ENCODE data around the gene EFCAB14.
A peak's percentile ranks its signal among the peaks of the same experiment; 100 is the strongest.
"Not testable (repeated sequence)": the region's sequence is repeated elsewhere in the genome, so short reads cannot be mapped to it uniquely, and the experiment has no call there.

EFCAB14 gene

GRCh38 chr1:46665983-46666382 lies 52.9 kb downstream of the EFCAB14 start:
- no peak for FAIRE-seq
- DNase-seq (ENCODE audit: insufficient read length, low spot score), result no peak
- no peak for TF ChIP-seq POLR2A (IDR thresholded peaks at IDR 0.05; ENCODE audit: low read depth, low read length)

GRCh38 chr1:46662919-46663318 lies 56.0 kb downstream of the EFCAB14 start:
- not testable (repeated sequence) for FAIRE-seq; DNase-seq (ENCODE audit: insufficient read length, low spot score)

- DNase-seq (ENCODE audit: insufficient read length, low spot score); FAIRE-seq: not testable (repeated sequence)
Observed at GRCh38 chr1:46660116-46660515, 58.8 kb downstream of the EFCAB14 start.

- peak; percentile 60 for FAIRE-seq
- TF ChIP-seq POLR2A (IDR thresholded peaks at IDR 0.05; ENCODE audit: low read depth, low read length), result no peak
- DNase-seq (ENCODE audit: insufficient read length, low spot score), result no peak
Observed at GRCh38 chr1:46659307-46659870, 59.5 kb downstream of the EFCAB14 start.

- FAIRE-seq (no peak), DNase-seq (ENCODE audit: insufficient read length, low spot score) (no peak)
- TF ChIP-seq POLR2A (IDR thresholded peaks at IDR 0.05; ENCODE audit: low read depth, low read length), result no peak
Observed at GRCh38 chr1:46657775-46658174, 61.1 kb downstream of the EFCAB14 start.

GRCh38 chr1:46656643-46657042 lies 62.3 kb downstream of the EFCAB14 start:
- FAIRE-seq (no peak), DNase-seq (ENCODE audit: insufficient read length, low spot score) (no peak)
- TF ChIP-seq POLR2A (IDR thresholded peaks at IDR 0.05; ENCODE audit: low read depth, low read length), result no peak

- TF ChIP-seq POLR2A (IDR thresholded peaks at IDR 0.05; ENCODE audit: low read depth, low read length), result no peak
- DNase-seq (ENCODE audit: insufficient read length, low spot score), result no peak
- FAIRE-seq, result no peak
Observed at GRCh38 chr1:46655848-46656247, 63.1 kb downstream of the EFCAB14 start.

GRCh38 chr1:46654698-46655097 lies 64.2 kb downstream of the EFCAB14 start:
- not testable (repeated sequence) for FAIRE-seq; DNase-seq (ENCODE audit: insufficient read length, low spot score)

GRCh38 chr1:46654012-46654411 lies 64.9 kb downstream of the EFCAB14 start:
- FAIRE-seq, result no peak
- TF ChIP-seq POLR2A (IDR thresholded peaks at IDR 0.05; ENCODE audit: low read depth, low read length), result no peak

GRCh38 chr1:46653405-46653958 lies 65.4 kb downstream of the EFCAB14 start:
- no peak for TF ChIP-seq POLR2A (IDR thresholded peaks at IDR 0.05; ENCODE audit: low read depth, low read length)
- peak; percentile 81 for FAIRE-seq
- DNase-seq (ENCODE audit: insufficient read length, low spot score), result no peak

More at GRCh38 chr1:46654012-46654411, 64.9 kb downstream of the EFCAB14 start:
- DNase-seq (ENCODE audit: insufficient read length, low spot score), result no peak

- FAIRE-seq (no peak), DNase-seq (ENCODE audit: insufficient read length, low spot score) (no peak)
- TF ChIP-seq POLR2A (IDR thresholded peaks at IDR 0.05; ENCODE audit: low read depth, low read length), result no peak
Observed at GRCh38 chr1:46652321-46653100, 66.4 kb downstream of the EFCAB14 start.

- not testable (repeated sequence) for DNase-seq (ENCODE audit: insufficient read length, low spot score); FAIRE-seq
Observed at GRCh38 chr1:46651152-46651551, 67.8 kb downstream of the EFCAB14 start.

- FAIRE-seq, result peak; percentile 69
- no peak for DNase-seq (ENCODE audit: insufficient read length, low spot score)
- TF ChIP-seq POLR2A (IDR thresholded peaks at IDR 0.05; ENCODE audit: low read depth, low read length), result no peak
Observed at GRCh38 chr1:46650491-46650890, 68.4 kb downstream of the EFCAB14 start.

- no peak for FAIRE-seq
- no peak for TF ChIP-seq POLR2A (IDR thresholded peaks at IDR 0.05; ENCODE audit: low read depth, low read length)
- no peak for DNase-seq (ENCODE audit: insufficient read length, low spot score)
Observed at GRCh38 chr1:46649764-46650163, 69.2 kb downstream of the EFCAB14 start.

- TF ChIP-seq POLR2A (IDR thresholded peaks at IDR 0.05; ENCODE audit: low read depth, low read length), result no peak
- FAIRE-seq, result peak; percentile 53
- DNase-seq (ENCODE audit: insufficient read length, low spot score), result no peak
Observed at GRCh38 chr1:46647611-46648010, 71.3 kb downstream of the EFCAB14 start.
